Activated T-helper 17 cell treated with anti-CD3 and anti-CD28 coated beads, Interleukin-2, amount 50 U/mL, for 72 hours (primary cell): ENCODE measurements around the gene TAS2R30. TPM values are rescaled to one million over a fixed set of nuclear protein-coding genes. Genes with fewer than 3 reads are reported as not detected.
"Not testable (repeated sequence)": the region's sequence is repeated elsewhere in the genome, so short reads cannot be mapped to it uniquely, and the experiment has no call there.

Experiments
- ATAC-seq: fragments of 150-1000 bp; cut with Tn5 transposase; replicated peaks from 2 replicates; pipeline ENCODE4 v1.10.0; 2021; ENCODE audit warnings: mild to moderate bottlenecking, moderate library complexity
- H3K27ac Mint-ChIP-seq: one replicate; pipeline ENCODE4 v1.8.0; 2022; ENCODE audit warnings: mixed read lengths
- H3K27me3 Mint-ChIP-seq: one replicate; pipeline ENCODE4 v1.8.0; 2022; ENCODE audit warnings: mixed read lengths
- H3K36me3 Mint-ChIP-seq: one replicate; pipeline ENCODE4 v1.8.0; 2022; ENCODE audit warnings: low read depth, mild to moderate bottlenecking, mixed read lengths
- H3K4me1 Mint-ChIP-seq: one replicate; pipeline ENCODE4 v1.8.0; 2022; ENCODE audit warnings: mixed read lengths
- H3K4me3 Mint-ChIP-seq: one replicate; pipeline ENCODE4 v1.8.0; 2022; ENCODE audit warnings: mild to moderate bottlenecking, mixed read lengths
- H3K9me3 Mint-ChIP-seq: one replicate; pipeline ENCODE4 v1.8.0; 2022; ENCODE audit warnings: mixed read lengths
- total RNA-seq, 2 donors: library from RNA; stranded (reverse); gene quantifications; one replicate each; pipeline ENCODE4 v1.2.3, GENCODE V29; 2022

The TAS2R30 gene
- total RNA-seq, 2 donors from 2014 or later = 4.0 to 6.0 TPM

DNA sequence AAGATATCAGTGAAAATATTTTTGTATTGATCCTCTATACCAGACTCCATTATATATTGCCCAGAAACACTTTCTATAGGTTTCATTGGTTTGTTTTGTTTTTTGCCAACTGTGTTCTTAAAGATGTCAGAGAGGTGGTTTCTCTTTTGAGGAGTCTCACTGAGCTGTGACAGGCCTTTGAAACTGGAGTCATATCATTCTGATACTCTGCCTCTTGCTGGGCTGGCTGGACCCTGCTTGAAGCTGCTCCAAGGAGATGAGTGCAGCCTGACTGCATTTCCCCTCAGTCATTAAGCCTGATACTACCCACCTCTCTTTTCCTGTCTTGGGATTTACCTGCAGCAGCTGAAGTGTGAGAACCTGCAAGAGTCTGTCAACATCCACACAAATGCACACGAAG lies 16.4 kb upstream of the TAS2R30 start:
- Mint-ChIP-seq H3K4me1 (no peaks in the 10 kb centered on the region), H3K27ac (no peak overlapping the region), H3K4me3 (no peak overlapping the region), H3K27me3 (no peaks in the 10 kb centered on the region), H3K9me3 (peaks cover 4% of the 10 kb centered on the region), H3K36me3 (peaks cover 15% of the 10 kb centered on the region)
- no peak for ATAC-seq

DNA sequence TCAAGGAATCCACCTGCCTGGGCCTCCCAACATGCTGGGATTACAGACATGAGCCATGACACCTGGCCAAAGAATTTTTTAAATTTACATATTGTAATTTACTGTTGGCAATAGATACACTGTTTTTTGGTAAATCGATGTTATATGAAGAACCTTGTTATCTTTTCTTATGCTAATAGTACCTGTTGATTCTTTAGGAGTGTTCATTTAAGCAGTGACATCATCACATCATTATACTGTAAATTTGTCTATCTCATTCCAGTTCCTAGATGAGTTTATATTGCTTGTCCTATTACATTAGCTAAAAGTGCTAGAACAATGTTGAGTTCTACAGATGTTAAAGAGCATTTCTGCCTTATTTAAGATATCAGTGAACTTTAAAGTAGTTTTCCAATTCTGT lies 13.0 kb upstream of the TAS2R30 start:
- peaks cover 4% of the 10 kb centered on the region for H3K9me3 Mint-ChIP-seq
- H3K27ac Mint-ChIP-seq = no peak overlapping the region
- no peaks in the 10 kb centered on the region for H3K27me3 Mint-ChIP-seq
- H3K4me1 Mint-ChIP-seq = peaks cover 8% of the 10 kb centered on the region
- H3K4me3 Mint-ChIP-seq = no peak overlapping the region
- peaks cover 21% of the 10 kb centered on the region for H3K36me3 Mint-ChIP-seq
- no peak for ATAC-seq

DNA sequence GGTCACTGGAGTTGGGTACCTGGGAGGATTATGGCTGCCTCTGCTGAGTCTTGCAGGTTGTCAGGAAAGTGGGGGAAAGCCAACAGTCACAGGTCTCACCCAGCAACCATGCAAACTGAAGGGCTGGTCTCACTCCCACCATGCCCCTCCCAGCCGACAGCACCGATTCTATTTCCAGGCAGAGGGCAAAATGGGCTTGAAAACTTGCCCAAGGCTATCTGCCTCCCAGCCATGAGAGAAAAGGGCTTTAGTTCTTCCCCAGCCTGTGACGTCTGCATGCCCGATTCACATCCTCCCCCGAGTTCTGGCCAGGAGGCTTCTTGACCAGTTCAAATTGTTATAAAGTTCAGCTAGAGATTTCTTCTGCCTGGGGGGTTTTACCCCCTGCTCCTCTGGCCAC lies 9.9 kb upstream of the TAS2R30 start:
- no peak for ATAC-seq
- Mint-ChIP-seq H3K27me3 (no peaks in the 10 kb centered on the region), H3K4me3 (no peak overlapping the region), H3K36me3 (peaks cover 30% of the 10 kb centered on the region), H3K9me3 (no peaks in the 10 kb centered on the region), H3K27ac (no peak overlapping the region), H3K4me1 (peaks cover 8% of the 10 kb centered on the region)

DNA sequence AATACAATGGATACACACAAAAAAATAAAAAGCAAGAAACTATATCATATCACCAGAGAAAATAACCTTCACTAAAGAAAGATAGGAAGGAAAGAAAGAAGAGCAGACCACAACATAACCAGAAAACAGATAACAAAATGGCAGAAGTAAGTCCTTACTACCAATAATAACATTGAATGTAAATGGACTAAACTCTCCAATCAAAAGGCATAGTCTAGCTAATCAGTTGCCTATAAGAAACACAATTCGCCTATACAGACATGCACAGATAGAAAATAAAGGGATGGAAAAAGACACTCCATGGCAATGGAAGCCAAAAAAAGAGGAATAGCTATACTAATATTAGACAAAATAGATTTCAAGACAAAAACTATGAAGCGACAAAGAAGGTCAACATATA lies 8.9 kb upstream of the TAS2R30 start:
- H3K4me1 Mint-ChIP-seq = peaks cover 8% of the 10 kb centered on the region
- no peaks in the 10 kb centered on the region for H3K27me3 Mint-ChIP-seq
- no peaks in the 10 kb centered on the region for H3K9me3 Mint-ChIP-seq
- ATAC-seq = no peak
- no peak overlapping the region for H3K4me3 Mint-ChIP-seq
- peaks cover 30% of the 10 kb centered on the region for H3K36me3 Mint-ChIP-seq
- H3K27ac Mint-ChIP-seq = no peak overlapping the region

DNA sequence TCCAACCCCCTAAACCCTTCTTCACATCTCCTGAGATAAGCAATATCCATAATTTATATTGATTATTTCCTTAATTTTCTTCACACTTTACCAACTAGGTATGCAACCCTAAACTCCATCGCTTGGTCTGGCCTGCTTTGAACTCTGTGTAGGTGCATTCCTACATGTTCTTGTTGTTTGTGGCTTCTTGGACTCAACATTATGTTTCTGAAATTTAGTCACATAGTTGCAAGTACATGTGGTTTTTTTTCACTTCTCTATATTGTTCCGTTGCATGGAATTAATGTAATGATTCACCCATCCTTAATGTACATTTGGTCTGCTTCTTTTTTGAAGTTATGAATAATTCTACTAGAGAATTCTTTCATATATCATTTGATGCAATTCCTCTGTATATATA lies 1.6 kb upstream of the TAS2R30 start:
- Mint-ChIP-seq H3K27ac (peak overlapping the region; percentile 54), H3K9me3 (no peaks in the 10 kb centered on the region), H3K4me1 (peaks cover 21% of the 10 kb centered on the region), H3K36me3 (peaks cover 15% of the 10 kb centered on the region), H3K27me3 (no peaks in the 10 kb centered on the region), H3K4me3 (no peak overlapping the region)
- ATAC-seq = peak; percentile 88

DNA sequence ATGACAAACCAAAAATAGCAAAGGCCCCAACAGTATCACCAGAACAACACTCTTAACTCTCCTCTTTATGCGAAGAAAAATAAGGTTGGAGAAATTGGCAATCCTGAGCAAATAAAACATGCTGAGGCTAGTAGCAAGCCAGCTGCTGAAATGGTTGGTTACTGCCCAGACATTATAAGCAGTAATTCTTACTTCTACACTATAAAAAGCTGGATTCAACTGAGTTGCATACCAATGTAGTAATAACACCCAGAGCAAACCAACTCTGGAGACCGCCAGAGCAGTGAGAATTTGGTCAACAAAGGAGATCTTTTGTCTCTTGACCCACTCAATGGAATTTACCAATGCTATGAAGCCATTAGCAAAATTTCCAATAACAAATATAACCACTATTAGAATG lies 628 bp downstream of the TAS2R30 start:
- H3K4me1 Mint-ChIP-seq = peaks cover 21% of the 10 kb centered on the region
- peaks cover 20% of the 10 kb centered on the region for H3K36me3 Mint-ChIP-seq
- ATAC-seq = no peak
- H3K9me3 Mint-ChIP-seq = no peaks in the 10 kb centered on the region
- H3K27me3 Mint-ChIP-seq = no peaks in the 10 kb centered on the region
- peak overlapping the region; percentile 18 for H3K27ac Mint-ChIP-seq
- H3K4me3 Mint-ChIP-seq = no peak overlapping the region

DNA sequence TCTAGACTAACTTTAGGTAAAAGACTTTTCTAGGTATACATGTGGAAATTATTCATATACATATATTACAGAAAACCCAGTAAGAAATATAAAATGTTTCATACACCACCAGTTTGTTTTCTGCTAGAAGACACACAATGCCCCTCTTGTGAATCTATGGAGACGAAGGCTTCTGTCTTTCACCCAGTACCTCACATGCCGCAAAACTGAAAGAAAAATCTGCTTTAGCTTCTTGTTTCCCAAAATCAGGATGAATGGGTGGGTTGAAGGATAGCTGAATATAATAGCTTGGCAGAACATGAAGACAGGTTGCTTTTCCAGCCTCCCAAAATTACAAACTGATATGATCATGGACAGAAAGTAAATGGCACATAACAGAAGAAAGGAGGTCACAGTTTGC lies 1.3 kb downstream of the TAS2R30 start:
- H3K9me3 Mint-ChIP-seq = no peaks in the 10 kb centered on the region
- H3K36me3 Mint-ChIP-seq = peaks cover 26% of the 10 kb centered on the region
- no peak overlapping the region for H3K4me3 Mint-ChIP-seq
- peak overlapping the region; percentile 18 for H3K27ac Mint-ChIP-seq
- ATAC-seq = no peak
- H3K27me3 Mint-ChIP-seq = no peaks in the 10 kb centered on the region
- H3K4me1 Mint-ChIP-seq = peaks cover 21% of the 10 kb centered on the region

DNA sequence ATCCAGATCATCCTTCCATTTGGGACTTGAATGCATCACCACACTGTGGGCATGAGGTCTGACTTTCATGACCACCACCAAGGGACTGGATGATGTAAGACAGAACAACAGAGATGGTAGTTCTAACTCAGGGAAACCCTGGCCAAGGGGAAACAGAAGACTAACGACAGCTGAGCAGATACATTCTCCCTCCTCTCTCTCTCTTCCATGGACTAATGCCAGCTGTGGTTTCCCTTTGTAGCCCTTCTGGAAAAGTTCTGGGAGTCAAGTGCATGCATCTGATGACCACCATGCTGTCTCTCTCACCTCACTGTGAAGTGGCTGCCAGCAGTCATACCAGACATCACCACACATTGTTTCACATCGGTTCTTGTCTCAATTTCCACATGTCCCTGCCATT lies 3.4 kb downstream of the TAS2R30 start:
- H3K36me3 Mint-ChIP-seq = peaks cover 32% of the 10 kb centered on the region

DNA sequence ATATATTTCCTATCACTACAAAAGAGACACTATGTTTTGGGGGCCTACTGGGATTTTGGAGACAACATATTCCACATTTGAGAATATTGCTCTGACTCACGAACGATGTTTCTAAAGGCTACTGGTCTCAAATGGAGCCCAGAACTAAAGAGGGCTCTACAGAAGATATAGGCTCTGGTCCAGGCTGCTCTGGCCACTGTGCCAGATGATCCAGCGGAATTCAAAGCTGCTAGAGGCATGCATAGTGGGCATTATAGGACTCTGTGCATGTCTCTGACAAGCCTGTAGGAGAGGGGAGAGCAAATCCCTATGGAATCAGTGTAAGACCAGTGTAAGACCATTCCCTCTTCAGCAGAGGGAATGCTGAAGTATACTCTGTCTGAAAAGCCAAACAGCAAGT lies 4.1 kb downstream of the TAS2R30 start:
- no peak overlapping the region for H3K27ac Mint-ChIP-seq
- ATAC-seq = no peak
- H3K4me3 Mint-ChIP-seq = no peak overlapping the region
- no peaks in the 10 kb centered on the region for H3K9me3 Mint-ChIP-seq
- H3K4me1 Mint-ChIP-seq = peaks cover 11% of the 10 kb centered on the region
- H3K36me3 Mint-ChIP-seq = peaks cover 33% of the 10 kb centered on the region
- no peaks in the 10 kb centered on the region for H3K27me3 Mint-ChIP-seq

More for the DNA sequence above, 3.4 kb downstream of the TAS2R30 start:
- no peak for ATAC-seq
- no peaks in the 10 kb centered on the region for H3K9me3 Mint-ChIP-seq
- H3K4me1 Mint-ChIP-seq = peaks cover 12% of the 10 kb centered on the region
- no peak overlapping the region for H3K27ac Mint-ChIP-seq
- H3K4me3 Mint-ChIP-seq = no peak overlapping the region
- H3K27me3 Mint-ChIP-seq = no peaks in the 10 kb centered on the region

DNA sequence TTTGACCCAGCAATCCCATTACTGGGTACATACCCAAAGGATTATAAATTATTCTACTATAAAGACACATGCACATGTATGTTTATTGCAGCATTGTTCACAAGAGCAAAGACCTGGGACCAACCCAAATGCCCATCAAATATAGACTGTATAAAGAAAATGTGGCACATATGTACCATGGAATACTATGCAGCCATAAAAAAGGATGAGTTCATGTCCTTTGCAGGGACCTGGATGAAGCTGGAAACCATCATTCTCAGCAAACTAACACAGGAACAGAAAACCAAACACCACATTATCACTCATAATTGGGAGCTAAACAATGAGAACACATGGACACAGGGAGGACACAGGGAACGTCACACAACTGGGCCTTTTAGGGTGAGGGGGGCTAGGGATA lies 20.3 kb downstream of the TAS2R30 start:
- Mint-ChIP-seq H3K9me3 (peaks cover 14% of the 10 kb centered on the region), H3K36me3 (peaks cover 90% of the 10 kb centered on the region), H3K4me1 (peaks cover 43% of the 10 kb centered on the region)
- ATAC-seq, H3K27ac Mint-ChIP-seq, H3K27me3 Mint-ChIP-seq, H3K4me3 Mint-ChIP-seq: not testable (repeated sequence)

DNA sequence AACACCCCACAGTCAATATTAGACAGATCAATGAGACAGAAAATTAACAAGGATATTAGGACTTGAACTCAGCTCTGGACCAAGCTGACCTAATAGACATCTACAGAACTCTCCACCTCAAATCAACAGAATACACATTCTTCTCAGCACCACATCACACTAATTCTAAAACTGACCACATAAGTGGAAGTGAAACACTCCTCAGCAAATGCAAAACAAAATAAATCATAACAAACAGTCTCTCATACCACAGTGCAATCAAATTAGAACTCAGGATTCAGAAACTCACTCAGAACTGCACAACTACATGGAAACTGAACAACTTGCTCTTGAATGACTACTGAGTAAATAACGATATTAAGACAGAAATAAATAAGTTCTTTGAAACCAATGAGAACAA lies 23.2 kb downstream of the TAS2R30 start:
- Mint-ChIP-seq H3K27ac (peak overlapping the region; percentile 84), H3K4me3 (peak overlapping the region; percentile 36)

DNA sequence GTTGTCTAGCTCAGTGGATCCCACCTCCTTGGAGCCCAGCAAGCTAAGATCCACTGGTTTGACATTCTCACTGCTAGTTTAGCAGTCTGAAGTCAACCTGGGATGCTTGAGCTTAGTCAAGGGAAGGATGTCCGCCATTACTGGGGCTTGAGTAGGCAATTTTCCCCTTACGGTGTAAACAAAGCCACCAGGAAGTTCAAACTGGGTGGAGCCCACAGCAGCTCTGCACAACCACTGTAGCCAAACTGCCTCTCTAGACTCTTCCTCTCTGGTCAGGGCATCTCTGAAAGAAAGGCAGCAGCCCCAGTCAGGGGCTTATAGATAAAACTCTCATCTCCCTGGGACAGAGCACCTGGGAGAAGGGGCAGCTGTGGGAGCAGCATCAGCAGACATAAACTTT lies 25.6 kb downstream of the TAS2R30 start:
- no peak for ATAC-seq
- peaks cover 22% of the 10 kb centered on the region for H3K9me3 Mint-ChIP-seq
- H3K27me3 Mint-ChIP-seq = no peaks in the 10 kb centered on the region
- H3K4me3 Mint-ChIP-seq = peak overlapping the region; percentile 44
- H3K36me3 Mint-ChIP-seq = peaks cover 69% of the 10 kb centered on the region
- peak overlapping the region; percentile 42 for H3K27ac Mint-ChIP-seq
- H3K4me1 Mint-ChIP-seq = peaks cover 29% of the 10 kb centered on the region

More for the DNA sequence above, 23.2 kb downstream of the TAS2R30 start:
- H3K9me3 Mint-ChIP-seq = peaks cover 16% of the 10 kb centered on the region
- H3K36me3 Mint-ChIP-seq = peaks cover 85% of the 10 kb centered on the region
- peaks cover 34% of the 10 kb centered on the region for H3K4me1 Mint-ChIP-seq
- not testable (repeated sequence) for H3K27me3 Mint-ChIP-seq, ATAC-seq

DNA sequence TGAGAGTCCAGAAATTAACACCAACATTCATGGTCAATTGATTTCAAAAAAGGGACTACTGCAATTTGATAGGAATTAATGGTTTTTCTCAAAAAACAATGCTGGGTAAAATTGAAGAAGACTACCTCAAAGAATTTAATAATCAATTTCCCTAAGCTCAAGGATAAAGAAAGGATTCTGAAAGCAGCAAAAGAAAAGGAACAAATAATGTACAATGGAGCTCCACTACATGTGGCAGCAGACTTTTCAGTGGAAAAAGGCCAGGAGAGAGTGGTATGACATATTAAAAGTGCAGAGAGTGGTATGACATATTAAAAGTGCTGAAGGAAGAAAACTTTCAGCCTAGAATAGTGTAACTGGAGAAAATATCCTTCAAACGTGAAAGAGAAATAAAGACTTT lies 26.7 kb downstream of the TAS2R30 start:
- peaks cover 21% of the 10 kb centered on the region for H3K9me3 Mint-ChIP-seq
- peaks cover 69% of the 10 kb centered on the region for H3K36me3 Mint-ChIP-seq
- H3K4me1 Mint-ChIP-seq = peaks cover 24% of the 10 kb centered on the region
- H3K4me3 Mint-ChIP-seq = no peak overlapping the region
- no peaks in the 10 kb centered on the region for H3K27me3 Mint-ChIP-seq
- peak overlapping the region; percentile 35 for H3K27ac Mint-ChIP-seq
- ATAC-seq = no peak

DNA sequence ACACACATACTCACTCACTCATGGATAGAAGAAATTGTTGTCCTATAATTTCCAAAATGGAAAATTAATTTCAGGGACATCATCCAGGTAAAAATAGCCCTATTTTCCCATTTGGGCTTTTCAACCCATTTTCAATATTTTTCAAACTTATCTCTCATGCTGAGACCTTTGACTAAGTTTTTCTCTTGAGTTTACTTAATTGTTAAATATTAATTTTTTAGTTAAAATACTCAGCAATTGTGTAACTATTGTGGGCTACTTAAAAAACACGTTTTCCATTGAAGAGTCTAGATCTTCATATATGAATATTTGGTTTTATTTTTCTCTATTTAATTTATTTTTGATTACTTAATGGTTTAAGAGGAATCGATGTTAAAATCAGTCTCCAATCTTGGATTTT lies 28.2 kb downstream of the TAS2R30 start:
- ATAC-seq = no peak
- no peaks in the 10 kb centered on the region for H3K27me3 Mint-ChIP-seq
- H3K4me1 Mint-ChIP-seq = peaks cover 20% of the 10 kb centered on the region
- H3K9me3 Mint-ChIP-seq = peaks cover 15% of the 10 kb centered on the region
- H3K27ac Mint-ChIP-seq = no peak overlapping the region
- H3K36me3 Mint-ChIP-seq = peaks cover 67% of the 10 kb centered on the region
- no peak overlapping the region for H3K4me3 Mint-ChIP-seq

DNA sequence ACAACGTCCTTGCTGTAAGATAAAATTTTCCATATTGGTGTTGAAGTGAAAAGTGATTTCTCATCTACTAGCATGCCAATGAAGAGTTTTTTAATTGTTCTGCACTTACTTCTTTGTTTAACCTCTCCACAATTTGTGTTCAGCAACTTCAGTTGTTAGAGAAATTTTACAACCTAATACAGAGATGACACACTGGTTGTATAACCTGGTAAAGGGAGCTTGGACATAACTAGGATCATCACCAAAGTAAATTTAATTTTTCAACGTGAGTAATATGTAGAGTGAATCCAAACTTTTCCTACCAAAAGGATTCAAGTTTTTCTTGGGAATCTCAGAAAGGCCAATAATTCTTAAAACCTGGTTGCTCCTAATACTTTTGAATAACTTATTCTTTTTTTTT lies 28.9 kb downstream of the TAS2R30 start:
- Mint-ChIP-seq H3K27me3 (no peaks in the 10 kb centered on the region), H3K4me3 (no peak overlapping the region), H3K9me3 (peaks cover 14% of the 10 kb centered on the region), H3K27ac (no peak overlapping the region), H3K4me1 (peaks cover 12% of the 10 kb centered on the region), H3K36me3 (peaks cover 64% of the 10 kb centered on the region)
- ATAC-seq = no peak

DNA sequence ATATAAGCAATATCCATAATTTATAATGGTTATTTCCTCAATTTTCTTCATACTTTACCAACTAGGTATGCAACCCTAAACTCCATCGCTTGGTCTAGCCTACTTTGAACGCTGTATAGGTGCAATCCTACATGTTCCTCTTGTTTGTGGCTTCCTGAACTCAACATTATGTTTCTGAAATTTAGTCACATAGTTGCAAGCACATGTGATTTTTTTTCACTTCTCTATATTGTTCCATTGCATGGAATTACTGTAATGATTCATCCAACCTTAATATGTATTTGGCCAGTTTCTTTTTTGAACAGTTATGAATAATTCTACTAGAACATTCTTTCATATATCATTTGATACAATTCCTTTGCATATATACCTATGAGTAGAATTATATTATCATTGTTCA lies 39.5 kb downstream of the TAS2R30 start:
- H3K9me3 Mint-ChIP-seq, H3K4me1 Mint-ChIP-seq, H3K27ac Mint-ChIP-seq, H3K27me3 Mint-ChIP-seq, H3K4me3 Mint-ChIP-seq: not testable (repeated sequence)
- ATAC-seq = peak; percentile 94
- peaks cover 35% of the 10 kb centered on the region for H3K36me3 Mint-ChIP-seq
